Cardiac fibroblast (primary cell): ENCODE results near the gene INO80C.
A peak's percentile ranks its signal among the peaks of the same experiment; 100 is the strongest.

Source experiments
- DNase-seq, 2 donors: peaks; one replicate each; pipeline versions ENCODE4 v3.0.0 to v3.0.0-alpha.2; 2010; ENCODE audit warnings: low read depth in 2 of 2
- H3K4me3 ChIP-seq, 2 donors: replicated peaks in 1 of 2; 1 replicate in 1 of 2; 2 replicates in 1 of 2; pipeline ENCODE4 v1.5.1; 2011; ENCODE audit warnings: low read depth in 2 of 2, low read length in 2 of 2, mild to moderate bottlenecking in 2 of 2, moderate library complexity in 1 of 2
- TF ChIP-seq, protein P1 (sequence below): IDR thresholded peaks from one replicate; pipeline ENCODE4 v1.5.1; 2011; ENCODE audit warnings: low read depth, mild to moderate bottlenecking, low read length, inconsistent platforms

The INO80C gene, protein sequence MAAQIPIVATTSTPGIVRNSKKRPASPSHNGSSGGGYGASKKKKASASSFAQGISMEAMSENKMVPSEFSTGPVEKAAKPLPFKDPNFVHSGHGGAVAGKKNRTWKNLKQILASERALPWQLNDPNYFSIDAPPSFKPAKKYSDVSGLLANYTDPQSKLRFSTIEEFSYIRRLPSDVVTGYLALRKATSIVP

DNA sequence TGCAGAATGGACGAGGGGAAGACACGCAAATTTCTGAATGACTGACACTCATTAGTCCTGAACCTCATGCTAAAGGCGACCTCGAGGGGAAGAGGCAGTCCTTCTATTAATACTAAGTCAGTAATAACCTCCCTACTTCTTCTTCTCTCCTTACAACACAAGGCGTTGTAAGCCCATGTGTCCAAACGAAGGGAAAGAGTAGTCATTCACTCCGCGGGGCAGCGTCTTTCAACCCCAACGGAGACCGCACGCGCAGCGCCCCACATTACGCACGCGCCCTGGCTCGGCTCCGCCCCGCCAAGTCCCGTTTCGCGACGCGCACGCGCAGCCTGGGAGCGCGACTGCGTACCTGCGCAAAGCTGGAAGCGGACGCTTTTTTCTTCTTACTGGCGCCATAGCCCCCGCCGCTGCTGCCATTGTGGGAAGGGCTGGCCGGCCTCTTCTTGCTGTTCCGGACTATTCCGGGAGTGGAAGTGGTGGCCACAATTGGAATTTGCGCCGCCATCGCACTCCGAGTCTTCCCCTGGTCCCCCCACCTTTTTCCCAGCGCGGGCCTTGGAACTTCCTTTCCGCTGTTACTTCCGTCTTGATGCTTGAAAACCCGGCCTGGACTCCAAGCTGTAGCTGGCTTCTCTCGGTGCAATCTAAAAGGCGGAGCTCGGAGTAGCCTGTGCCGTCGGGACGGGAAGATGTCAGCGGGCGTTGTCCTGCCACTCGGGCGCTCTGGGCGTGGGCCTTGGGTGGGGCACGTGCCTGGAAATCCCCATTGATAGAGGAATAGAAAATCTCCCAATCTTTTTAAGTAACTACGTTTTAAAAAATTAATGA lies at the start of gene INO80C:
Gene INO80C (minus strand): TSS at position 591 of the 828 bp plus-strand sequence. CDS start 86 bp downstream, at position 505.
- peak; percentile 97 to 98 for DNase-seq
- TF ChIP-seq, protein P1, sequence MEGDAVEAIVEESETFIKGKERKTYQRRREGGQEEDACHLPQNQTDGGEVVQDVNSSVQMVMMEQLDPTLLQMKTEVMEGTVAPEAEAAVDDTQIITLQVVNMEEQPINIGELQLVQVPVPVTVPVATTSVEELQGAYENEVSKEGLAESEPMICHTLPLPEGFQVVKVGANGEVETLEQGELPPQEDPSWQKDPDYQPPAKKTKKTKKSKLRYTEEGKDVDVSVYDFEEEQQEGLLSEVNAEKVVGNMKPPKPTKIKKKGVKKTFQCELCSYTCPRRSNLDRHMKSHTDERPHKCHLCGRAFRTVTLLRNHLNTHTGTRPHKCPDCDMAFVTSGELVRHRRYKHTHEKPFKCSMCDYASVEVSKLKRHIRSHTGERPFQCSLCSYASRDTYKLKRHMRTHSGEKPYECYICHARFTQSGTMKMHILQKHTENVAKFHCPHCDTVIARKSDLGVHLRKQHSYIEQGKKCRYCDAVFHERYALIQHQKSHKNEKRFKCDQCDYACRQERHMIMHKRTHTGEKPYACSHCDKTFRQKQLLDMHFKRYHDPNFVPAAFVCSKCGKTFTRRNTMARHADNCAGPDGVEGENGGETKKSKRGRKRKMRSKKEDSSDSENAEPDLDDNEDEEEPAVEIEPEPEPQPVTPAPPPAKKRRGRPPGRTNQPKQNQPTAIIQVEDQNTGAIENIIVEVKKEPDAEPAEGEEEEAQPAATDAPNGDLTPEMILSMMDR, result no peak
- H3K4me3 ChIP-seq, result peak within 1 kb of the TSS; percentile 74 to 76

DNA sequence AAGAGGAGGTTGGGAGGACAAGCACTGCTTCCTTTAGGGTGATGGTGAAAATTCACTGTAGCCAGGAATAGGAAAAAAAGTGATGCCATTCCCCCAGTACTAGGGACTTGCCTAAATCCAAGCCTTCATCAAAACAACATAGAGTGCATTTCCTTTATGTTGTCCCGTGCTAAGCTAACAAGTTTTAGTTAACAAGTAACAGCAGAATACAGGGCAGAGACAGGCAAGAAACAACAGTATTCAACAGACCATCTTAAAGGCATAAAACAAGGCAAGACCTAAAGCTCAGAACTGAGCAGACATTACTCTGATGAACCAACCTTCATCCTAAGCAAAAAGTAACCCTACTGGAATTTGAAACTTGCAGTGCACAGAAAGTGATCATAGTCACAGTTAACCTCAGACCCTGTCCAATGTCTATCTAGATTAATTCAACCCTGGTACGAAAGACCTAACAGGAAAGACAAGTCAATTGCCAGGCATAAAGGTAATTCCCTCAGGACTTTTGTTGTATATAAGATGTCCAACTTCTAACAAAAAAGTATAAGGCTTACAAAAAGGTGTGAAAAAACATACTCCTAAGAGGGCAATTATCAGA lies 49.3 kb upstream of the INO80C start:
- TF ChIP-seq, protein P1, result no peak
- no peak for DNase-seq
- H3K4me3 ChIP-seq, result no peak overlapping the region

DNA sequence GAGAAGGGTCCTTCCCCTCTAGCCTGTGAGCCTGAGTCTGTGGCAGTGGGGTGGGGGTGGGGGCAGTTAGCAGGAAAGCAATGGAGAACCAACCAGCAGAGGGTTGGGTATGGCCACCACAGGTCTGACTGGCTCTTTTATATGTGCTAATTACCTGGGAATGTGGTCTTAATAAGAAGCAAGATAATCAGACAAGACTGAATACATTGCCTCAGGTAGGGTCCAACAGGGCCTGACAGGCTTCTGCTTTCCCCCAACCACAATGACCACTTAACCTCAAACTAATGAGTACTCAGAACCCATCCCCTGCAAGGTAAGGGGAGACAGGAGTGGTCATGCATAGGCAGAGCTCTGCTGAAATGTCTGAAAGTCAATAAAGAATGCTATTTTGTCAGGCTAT lies 44.6 kb upstream of the INO80C start:
- H3K4me3 ChIP-seq, result no peak overlapping the region
- TF ChIP-seq, protein P1, result no peak
- no peak for DNase-seq

DNA sequence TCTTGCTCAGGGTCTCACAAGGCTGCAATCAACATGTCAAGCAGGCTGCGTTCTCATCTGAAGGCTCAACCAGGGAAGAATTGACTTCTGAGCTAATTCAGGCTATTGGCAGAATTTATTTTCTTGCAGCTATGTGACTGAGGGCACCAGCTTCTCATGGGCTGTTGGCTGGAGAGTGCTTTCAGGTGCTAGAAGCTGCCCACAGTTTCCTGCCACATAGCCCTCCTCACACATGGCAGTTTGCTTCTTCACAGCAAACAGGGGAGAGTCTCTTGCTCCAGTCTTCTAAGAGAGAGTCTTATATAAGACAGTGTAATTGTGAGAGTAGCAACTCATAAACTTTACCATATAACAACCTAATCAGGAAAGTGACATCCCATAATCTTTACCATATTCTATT lies 37.5 kb upstream of the INO80C start:
- H3K4me3 ChIP-seq, result no peak overlapping the region
- no peak for DNase-seq
- TF ChIP-seq, protein P1, result no peak

DNA sequence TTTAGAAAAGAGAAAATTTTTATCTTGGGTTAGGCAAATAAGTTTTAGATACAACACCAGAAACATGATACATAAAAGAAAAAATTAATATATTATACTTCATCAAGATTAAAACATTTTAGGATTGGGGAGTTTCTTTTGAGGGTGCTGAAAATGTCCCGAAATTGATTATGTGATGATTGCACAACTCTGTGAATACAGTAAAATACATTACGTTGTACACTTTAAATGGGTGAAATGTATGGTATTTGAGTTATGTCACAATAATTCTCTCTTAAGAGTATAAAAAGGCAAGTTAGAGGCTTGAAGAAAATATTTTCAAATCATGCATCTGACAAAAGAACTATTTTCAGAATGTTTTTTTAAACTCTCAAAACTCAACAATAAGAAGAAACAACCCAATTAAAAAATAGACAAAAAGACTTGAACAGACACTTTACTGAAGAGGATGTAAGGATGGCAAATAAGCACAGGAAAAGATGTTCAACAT lies 36.2 kb upstream of the INO80C start:
- H3K4me3 ChIP-seq, result no peak overlapping the region
- TF ChIP-seq, protein P1, result no peak
- DNase-seq, result no peak

DNA sequence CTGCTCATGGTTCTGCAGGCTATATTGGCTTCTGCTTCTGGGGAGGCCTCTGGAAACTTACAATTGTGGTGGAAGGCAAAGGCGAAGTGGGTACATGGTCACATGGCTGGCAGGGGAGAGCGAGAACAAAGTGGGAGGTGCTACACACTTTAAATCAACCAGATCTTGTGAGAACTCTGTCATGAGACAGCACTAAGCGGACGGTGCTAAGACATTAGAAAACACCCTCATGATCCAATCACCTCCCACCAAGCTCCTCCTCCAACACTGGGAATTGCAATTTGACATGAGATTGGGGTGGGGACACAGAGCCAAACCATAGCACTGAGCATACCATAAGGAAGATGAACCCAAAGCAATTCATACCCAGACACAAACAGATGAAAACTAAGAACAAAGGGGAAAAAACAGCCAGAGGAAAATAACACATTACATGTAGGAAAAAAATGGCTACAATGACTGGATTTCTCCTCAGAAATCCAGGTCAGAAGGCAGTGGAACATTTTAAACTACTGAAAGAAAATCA lies 31.1 kb upstream of the INO80C start:
- no peak for DNase-seq
- H3K4me3 ChIP-seq, result no peak overlapping the region
- TF ChIP-seq, protein P1, result no peak
